NCI-H510A treated with DMSO at 0.1 percent for 48 hours (cell line): ENCODE measurements around the gene EBLN2.

Experiments used
- DNase-seq: peaks from one replicate; lab custom pipeline; 2025; lab: John Stamatoyannopoulos, UW

EBLN2 gene

DNA sequence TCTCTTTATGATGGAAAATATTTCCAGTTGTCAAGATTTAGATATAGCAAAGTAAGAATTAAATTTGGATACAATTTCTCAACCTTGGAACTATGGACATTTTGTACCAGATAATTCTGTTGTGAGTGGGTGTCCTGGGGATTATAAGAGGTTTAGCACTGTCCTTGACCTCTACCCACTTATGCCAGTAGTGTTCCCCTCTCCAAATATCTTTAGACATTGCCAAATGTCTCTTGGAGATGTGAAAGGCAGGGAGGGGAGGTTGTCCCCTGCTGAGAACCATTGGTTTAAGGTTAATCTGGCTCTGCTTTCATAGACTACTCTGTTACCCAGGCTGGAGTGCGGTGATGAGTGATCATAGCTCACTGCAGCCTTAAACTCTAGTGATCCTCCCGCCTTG is at the start of gene EBLN2:
Gene EBLN2 (plus strand): TSS at position 244 of the 400 bp plus-strand sequence. CDS start 423 bp downstream, outside the sequence.
- DNase-seq = no peak

DNA sequence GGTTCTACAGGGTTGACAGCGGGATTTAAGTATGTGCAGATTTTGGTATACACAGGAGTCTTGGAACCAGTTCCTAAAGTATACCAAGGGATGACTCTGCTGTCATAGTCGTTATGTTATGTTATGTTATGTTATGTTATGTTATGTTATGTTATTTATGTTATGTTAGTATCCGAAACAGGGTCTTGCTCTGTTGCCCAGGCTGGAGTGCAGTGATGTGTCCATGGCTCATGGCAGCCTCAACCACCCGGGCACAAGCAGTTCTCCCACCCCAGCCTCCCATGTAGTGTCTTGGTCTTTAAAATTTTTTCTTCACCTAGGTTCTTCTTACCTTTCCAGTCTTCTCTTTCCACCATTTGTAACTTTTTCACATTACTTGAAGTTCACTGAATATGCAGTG is 43.2 kb upstream of the EBLN2 start:
- no peak for DNase-seq

DNA sequence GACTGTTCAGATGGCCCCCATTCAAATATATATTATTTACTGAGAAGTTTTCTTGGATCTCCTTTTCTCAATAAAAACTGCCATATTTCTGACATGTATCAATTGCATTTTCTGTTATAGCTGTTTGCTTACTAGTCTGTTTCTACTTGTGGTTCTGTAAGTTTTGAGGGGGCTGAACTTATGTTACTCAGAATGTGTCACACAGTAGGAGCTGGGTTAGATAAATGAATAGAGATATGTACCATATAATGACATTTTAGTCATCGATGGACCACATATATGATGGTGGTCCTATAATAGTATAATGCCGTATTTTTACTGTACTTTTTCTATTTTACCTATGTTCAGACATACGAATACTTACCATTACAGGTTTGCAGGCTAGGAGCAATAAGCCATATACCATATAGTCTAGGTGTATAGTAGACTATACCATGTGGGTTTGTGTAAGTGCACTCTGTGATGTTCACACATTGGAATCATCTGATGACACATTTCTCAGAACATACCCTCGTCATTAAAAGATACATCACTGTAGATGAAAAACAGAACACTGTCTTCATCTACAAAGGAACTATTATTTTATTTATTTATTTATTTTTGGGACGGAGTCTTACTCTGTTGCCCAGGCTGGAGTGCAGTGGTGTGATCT is 42.5 kb upstream of the EBLN2 start:
- no peak for DNase-seq

DNA sequence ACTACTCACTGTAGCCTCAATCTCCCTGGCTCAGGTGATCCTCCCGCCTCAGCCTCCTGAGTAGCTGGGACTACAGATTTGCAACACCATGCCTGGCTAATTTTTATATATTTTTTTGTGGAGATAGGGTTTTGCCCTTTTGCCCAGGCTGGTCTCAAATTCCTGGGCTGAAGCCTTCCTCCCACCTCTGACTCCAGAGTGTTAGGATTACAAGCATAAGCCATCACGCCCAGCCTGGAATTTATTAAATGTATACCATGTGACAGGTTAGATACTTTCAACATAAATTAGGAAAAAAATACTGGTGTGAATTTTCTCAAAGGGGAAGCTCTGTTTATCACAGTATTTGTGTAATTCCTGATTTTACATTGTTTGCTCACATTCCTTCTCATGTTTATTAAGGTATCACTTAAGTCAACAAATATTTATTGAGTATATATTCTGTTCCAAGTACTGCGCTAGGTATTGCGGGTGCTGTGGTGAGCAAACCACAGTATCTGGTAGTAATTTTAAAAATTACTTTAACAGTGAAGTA is 40.1 kb upstream of the EBLN2 start:
- no peak for DNase-seq

DNA sequence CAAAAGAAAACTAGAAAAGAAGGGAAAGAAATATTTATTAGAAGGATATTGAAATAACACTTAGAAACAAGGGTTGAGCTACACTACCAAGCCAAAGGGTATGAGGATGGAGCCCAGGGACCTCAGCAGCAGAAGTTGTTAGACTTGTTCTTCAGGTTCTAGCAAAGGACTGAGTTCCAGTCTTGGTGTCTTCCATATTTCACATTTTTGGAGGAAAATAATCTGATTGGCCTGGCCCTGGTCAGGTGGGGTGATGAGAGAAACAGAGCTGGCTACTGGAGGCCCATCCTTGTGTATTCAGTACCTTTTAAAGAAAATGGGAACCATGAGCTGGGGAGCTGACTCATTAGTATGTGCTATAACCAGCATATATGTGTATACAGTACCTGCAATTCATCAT is 36.6 kb upstream of the EBLN2 start:
- no peak for DNase-seq

DNA sequence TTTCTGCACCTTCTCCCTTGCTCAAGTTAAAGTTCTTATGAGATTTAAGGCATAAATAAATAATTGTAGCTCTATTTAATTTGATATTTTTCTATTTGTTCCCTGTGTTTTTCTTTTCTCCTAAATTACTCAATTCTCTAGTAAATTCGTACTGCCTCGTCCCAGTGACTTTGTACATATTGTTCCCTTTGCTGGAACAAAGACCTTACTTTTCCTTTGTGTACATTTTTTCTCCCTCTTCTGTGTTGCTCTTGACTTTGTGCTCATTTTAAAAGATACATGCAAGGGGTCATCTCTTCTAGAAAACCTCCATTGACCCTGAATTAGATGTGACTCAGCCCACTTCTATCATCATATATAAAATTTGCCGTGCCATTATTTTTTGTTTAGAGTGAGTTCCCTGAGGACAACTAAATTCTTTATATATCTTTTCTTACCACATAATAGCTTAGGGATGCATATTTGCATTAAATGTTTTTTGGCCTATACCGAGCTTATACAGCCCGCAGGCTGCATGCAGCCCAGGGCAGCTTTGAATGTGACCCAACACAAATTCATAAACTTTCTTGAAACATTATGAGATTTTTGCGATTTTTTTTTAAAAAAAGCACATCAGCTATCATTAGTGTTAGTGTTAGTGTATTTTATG is 35.2 kb upstream of the EBLN2 start:
- DNase-seq = no peak

DNA sequence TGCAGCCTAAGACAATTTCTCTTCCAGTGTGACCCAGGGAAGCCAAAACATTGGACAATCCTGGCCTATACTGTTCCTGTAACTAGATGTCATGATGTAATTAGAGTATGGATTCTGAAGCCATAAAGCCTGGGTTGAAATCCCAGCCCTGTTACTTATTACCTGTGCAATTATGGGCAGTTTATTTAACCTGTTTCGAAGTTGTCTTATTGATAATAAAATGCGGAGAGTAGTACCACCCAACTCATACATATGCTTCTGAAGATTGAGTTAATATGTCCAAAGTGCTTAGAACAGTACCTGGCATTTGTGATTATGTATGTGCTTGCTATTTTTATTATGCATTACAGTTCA is 34.7 kb upstream of the EBLN2 start:
- DNase-seq = no peak

DNA sequence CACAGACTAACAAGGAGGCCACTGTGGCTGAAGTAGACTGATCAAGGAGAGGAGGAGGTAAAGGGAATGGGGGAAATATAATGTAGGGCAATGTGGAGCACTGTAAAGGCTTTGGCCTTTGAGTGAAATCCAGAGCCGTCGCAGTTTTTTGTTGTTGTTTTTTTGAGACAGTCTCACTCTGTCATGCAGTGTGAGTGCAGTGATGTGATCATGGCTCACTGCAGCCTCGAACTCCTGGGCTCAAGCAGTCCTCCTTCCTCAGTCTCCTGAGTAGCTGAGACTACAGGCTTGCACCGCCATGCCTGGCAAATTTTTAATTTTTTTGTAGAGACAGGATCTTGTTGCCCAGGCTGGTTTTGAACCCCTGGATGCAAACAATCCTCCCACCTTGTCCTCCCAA is 32.7 kb upstream of the EBLN2 start:
- DNase-seq = no peak

DNA sequence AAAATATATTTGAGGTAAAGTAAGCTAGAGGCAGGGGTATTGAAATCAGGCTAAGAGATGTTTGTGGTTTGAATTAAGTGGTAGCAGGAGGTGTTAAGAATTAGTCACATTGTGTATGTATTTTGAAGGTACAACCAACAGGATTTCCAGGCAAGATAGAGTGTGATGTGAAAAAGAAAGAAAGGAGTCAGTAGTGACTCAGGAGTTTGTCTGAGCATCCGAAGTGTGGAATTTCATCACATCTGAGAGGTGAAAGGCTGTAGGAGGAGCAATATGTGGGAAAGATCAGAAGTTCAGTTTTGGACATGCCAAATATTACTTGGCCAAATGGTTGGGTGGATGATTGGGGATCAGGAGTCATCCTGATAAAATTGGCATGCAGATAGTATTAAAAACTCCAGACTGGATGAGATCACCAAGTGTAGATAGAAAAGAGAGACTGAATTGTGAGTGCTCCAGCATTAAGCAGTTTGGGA is 32.1 kb upstream of the EBLN2 start:
- no peak for DNase-seq

DNA sequence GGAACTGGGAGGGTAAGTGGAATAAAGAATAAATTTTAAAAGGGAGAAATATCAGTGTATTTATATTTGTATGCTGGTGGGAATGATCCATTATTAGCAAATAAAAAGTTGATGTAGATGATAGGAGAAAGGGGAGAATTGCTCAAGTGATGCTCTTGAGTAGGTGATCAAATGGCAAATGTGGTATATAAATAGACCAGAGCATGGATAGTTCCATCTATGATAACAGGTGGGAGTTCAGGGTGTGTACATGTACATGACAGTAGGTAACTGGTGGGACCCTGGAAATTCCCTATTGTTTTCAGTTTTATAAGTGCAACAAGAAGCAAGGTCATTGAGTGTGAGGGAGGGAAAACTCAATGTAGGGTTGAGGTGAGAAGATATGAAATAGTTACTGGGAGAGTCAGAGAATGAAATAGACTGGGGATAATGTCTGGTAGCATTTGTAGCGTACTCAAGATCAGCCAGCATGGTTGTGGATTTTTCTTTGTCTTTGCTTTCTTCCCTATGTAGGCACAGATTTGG is 31.3 kb upstream of the EBLN2 start:
- DNase-seq = no peak

DNA sequence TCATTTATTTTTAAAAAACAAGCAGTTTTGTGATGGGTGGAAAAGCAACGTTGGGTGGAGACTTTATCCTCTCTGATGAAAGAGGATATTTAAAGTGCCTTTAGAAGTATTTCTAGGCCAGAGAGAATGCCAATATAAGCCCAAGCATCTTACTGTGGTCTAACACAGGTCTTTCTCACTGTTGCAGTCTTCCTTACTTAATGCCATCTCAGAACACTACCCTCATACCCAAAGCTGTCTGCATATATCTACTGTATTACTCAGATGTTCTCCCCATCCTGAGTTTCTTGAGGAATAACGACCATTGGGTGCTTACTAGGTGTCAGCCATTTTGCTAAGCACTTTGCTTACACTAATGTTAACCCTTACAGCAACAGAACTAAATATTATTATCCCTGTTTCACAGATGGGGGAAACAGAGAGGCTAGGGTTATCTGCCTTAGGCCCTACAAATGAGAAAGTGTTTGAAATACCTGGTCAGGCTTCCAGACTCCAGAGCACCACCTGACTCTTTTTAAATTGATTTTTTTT is 29.8 kb upstream of the EBLN2 start:
- no peak for DNase-seq

DNA sequence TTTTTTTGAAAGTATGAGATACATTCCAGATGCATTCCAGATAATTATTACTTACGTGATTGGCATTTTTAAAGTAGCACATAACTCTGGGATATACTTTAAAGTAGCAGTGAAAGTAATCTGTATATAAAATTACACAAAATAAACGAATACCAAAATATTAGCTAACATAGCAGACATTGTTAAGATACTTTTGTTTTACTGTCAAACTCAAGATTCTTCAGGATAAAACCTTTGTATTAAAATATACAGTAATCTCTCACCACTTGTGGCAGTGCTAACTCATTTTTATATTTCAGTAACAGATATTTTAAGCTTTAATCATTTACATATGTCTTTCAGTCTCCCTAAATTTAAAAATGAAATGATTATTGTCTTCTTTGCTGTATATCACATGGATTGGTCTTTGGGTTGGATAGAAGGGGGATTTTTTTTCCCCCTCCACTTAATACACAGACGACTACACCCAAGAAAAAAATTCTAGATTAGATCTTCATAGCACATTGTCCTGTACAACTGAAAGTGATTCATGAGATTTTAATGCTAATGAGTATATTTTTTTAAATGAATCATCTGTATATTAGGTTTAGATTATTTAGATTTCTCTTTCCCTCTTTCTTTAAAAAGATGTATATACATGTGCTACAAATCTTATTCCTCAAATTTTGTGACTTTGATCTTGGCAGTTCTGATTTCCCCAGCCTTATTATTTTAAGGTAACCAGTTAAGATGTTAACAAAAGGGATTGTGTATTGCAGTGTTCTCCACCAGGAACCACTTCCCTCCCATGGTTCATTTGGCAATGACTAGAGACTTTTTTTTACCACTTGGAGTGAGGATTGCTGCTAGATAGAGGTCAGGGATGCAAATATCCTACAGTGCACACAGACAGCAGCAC is 24.5 kb upstream of the EBLN2 start:
- no peak for DNase-seq

DNA sequence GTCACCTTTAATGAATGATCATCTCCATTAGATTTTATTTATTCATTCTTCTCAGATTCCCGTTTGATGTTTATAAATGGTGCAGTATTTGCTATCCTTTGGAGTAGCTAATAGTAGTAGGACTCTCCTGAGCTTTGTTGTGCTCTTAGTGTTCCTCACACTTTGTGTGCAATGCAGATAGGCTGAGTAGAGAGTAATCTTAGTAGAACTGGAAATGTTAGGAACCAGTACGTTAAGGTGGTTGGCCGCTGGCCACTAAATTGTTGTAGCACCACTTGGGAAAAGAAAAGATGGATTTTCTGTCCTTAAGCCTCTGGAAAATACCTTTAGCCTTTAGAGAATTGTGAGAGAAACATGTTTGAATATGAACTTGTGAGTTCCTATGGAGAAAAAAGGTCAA is 19.9 kb upstream of the EBLN2 start:
- DNase-seq = peak; percentile 12

DNA sequence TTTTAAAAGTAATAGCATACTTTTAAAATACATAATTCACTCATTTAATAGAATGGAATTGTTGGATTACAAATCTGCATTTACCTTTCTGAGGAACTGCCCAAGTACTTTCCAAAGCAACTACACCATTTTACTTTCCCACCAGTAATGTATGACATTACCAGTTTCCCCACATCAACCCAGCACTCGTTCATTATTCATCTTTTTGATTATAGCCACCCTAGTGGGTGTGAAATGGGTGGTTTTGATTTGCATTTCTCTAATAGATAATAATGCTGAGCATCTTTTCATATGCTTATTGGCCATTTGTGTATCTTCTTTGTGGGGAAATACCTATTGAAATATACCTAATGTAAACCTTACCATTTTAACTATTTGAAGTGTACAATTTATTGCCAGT is 18.0 kb upstream of the EBLN2 start:
- no peak for DNase-seq

DNA sequence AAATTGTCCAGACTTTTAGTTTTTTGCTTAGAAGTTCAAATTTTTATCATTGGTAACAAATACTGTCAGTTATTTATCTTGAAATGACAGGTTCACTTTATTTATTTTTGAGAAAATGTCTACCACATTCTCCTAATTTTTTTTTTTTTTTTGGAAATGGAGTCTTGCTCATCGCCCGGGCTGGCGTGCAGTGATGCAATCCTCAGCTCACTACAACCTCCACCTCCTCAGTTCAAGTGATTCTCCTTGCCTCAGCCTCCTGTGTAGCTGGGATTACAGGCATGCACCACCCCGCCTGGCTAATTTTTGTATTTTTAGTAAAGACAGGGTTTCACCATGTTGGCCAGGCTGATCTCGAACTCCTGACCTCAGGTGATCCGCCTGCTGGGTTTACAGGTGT is 16.1 kb upstream of the EBLN2 start:
- DNase-seq = no peak

DNA sequence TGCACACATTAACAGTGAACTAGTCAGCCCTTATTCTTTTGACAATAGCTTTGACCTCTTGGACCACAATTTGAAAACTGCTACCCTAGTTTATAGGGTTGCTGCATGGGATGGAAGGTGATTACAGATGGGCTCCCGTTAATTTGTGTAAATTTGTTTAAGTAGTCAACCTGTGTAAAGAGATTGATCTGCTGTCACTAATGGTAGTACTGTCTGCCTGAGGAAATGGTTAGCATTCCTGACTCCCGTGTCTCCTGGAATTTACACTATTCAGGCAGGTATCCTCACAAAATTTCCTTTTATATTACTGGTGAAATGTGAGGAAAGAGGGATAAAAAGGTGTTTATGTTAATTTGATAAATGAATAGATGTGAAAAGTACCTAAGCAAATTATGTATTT is 15.3 kb upstream of the EBLN2 start:
- DNase-seq = no peak

DNA sequence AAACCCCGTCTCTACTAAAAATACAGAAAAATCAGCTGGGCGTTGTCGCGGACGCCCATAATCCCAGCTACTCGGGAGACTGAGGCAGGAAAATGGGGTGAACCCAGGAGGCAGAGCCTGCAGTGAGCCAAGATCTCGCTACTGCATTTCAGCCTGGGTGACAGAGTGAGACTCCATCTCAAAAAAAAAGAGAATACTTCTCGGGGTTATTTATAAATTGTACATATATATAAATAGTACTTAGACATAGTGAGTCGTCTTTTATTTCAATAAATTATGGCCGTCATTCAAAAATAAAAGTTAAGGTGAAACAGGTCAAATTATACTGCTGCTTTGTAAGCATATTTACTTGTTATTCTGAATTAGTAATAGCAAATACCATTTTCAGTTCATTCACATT is 12.1 kb upstream of the EBLN2 start:
- no peak for DNase-seq

DNA sequence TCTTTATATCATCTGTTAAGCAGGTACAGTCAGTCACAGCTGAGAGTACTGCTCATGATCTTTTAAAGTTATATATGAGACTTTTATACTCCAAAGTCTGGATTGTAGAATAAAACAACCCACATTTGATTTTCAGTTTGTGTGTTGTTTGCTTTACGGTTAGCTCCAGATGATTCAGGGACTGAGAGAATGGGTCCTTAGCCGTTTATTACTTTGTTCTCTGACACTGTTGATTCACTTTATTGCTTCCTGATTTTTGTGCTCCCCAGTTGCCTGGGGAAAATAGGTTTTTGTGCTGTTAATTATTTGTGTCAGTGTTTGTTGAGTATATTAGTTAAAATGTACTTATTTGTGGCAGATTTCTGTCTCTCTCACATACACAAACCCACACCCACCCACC is 8.6 kb upstream of the EBLN2 start:
- DNase-seq = no peak

DNA sequence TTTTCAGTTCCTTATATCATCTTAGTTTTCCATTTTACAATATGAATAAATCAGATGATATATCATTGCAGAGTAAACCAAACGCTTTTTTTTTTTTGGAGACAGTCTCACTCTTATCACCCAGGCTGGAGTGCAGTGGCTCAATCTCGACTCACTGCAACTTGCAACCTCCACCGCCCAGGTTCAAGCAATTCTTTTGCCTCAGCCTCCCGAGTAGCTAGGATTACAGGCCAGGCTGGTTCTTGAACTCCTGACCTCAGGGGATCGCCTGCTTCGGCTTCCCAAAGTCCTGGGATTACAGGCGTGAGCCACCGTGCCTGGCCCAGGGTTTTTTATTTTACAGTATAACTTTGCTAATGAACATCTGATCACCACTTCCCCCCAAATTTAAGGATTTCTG is 5.9 kb upstream of the EBLN2 start:
- DNase-seq = no peak

DNA sequence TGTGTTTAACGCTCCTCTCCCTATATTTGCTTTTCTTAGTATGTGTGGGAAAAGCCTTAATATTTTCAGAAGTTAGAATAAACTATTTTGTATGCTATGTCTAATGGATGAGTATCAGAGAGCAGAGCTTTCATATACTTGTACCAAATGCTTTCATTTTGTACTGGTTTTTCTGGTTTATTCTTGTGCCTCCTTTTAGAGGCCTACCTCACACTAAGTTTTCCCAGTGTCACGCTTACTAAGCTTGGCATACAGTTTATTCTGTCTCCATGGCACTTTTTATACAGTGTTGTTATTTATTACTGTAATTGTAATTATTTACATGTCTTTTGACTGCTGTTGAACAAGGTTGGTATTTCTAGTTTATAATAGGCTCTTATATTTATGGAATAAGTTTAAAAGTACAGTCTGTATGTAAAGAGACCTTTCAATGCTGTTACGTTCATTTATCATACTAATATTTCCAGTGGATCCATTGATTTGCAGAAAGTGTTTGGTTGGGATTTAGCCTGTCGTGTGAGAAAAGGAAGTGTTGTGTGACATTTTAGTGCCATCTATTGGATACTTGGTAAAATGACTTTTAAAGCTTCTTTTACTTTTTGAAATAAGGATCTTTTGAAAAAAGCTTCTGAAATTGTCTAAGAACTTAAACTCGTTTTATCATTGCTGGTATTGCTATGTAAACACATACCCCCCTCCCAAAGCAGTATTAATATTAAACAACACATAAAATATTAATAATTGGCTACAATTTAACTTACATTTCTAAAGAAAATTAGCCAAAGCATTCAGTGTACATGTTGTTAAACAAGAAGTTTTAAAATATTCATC is 5.2 kb upstream of the EBLN2 start:
- DNase-seq = peak; percentile 28

DNA sequence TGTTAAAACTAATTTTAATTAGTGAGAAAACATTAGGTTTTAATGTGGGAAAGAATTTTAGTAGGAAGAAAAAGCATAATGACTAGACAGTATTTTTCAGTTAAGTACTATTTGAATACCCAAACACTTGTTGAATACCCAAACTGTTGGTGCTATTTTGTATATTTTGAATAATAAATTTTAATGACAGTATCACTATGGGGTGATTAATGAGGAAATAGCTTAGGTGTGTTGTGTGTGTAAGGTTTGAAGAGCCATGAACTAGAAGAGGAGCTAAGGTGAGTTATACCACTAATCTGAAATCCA is 4.7 kb upstream of the EBLN2 start:
- DNase-seq = no peak

DNA sequence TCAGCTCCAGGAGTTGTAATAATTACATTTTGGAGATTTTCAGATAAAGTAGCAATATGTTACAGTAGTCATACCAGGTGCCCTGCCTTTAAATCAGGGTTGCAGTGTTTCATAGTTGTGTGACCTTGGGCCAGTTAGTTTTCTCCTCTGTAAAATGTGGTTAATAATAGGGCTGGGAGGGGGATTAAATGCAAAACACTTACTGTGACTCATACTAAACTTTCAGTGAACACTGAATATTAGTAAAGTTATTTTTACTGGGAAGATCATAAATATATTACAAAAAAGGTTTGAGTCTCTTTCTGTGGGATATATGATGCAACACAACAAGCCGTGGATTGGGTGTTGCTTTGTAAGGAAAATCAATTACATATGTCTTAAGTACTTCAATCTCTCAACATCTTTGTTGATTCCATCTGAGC is 1.1 kb upstream of the EBLN2 start:
- no peak for DNase-seq
